DOHH2 (cell line): Measurements from ENCODE around the gene SERPINI1.

ENCODE experiments used
- CTCF ChIP-seq: fragments of 200-600 bp; sonication (generic); IDR thresholded peaks from one replicate; pipeline ENCODE4 v1.5.1; 2014; ENCODE audit warnings: antibody characterized with exemption, mild to moderate bottlenecking, low read depth, low read length; ENCODE audit not compliant: poor library complexity, severe bottlenecking
- EZH2phosphoT487 ChIP-seq: fragments of 200-600 bp; sonication (generic); IDR thresholded peaks from 2 replicates; pipeline ENCODE4 v1.6.1; 2017; ENCODE audit warnings: borderline replicate concordance, mild to moderate bottlenecking, antibody characterized with exemption, low read length, moderate library complexity, mixed read lengths

GRCh38 chr3:167855306-167855705 lies 119.8 kb downstream of the SERPINI1 start:
- TF ChIP-seq CTCF (no peak), EZH2phosphoT487 (no peak)
